HEK293 (cell line): Measurements from ENCODE around the gene CRK.

Source experiments
- BCL11A ChIP-seq: fragments of 450-650 bp; formaldehyde crosslinking; IDR thresholded peaks from 2 replicates; pipeline ENCODE4 v1.5.1; 2016; ENCODE audit warnings: low read depth, missing biosample characterization, missing genetic modification characterization
- CTCF ChIP-seq: fragments of 450-650 bp; formaldehyde crosslinking; IDR thresholded peaks from 2 replicates; pipeline ENCODE4 v1.5.1; 2016; ENCODE audit warnings: missing biosample characterization, missing genetic modification characterization
- OSR2 ChIP-seq: fragments of 450-650 bp; formaldehyde crosslinking; IDR thresholded peaks from 2 replicates; pipeline ENCODE4 v1.5.1; 2016; ENCODE audit warnings: missing biosample characterization, missing genetic modification characterization
- PRDM4 ChIP-seq: fragments of 450-650 bp; formaldehyde crosslinking; IDR thresholded peaks from 2 replicates; pipeline ENCODE4 v1.5.1; 2017; ENCODE audit warnings: missing biosample characterization, missing genetic modification characterization
- REPIN1 ChIP-seq: fragments of 450-650 bp; formaldehyde crosslinking; IDR thresholded peaks from 2 replicates; pipeline ENCODE4 v1.5.1; 2017; ENCODE audit warnings: missing biosample characterization, missing genetic modification characterization, low read depth
- SETDB1 ChIP-seq: IDR thresholded peaks from one replicate; pipeline ENCODE4 v1.6.1; 2017; ENCODE audit warnings: mild to moderate bottlenecking, low read length, moderate library complexity, mixed read lengths; ENCODE audit not compliant: insufficient read length
- YY1 ChIP-seq: fragments of 450-650 bp; formaldehyde crosslinking; IDR thresholded peaks from 2 replicates; pipeline ENCODE4 v1.5.1; 2018; ENCODE audit warnings: missing biosample characterization, missing genetic modification characterization
- ZNF239 ChIP-seq: fragments of 450-650 bp; formaldehyde crosslinking; IDR thresholded peaks from 2 replicates; pipeline ENCODE4 v1.5.1; 2016; ENCODE audit warnings: missing biosample characterization, missing genetic modification characterization
- ZNF354C ChIP-seq: fragments of 450-650 bp; formaldehyde crosslinking; IDR thresholded peaks from 2 replicates; pipeline ENCODE4 v1.5.1; 2016; ENCODE audit warnings: missing biosample characterization, missing genetic modification characterization, low read depth, borderline replicate concordance
- ZNF510 ChIP-seq: fragments of 450-650 bp; formaldehyde crosslinking; IDR thresholded peaks from 2 replicates; pipeline ENCODE4 v1.5.1; 2018; ENCODE audit warnings: mild to moderate bottlenecking, missing genetic modification characterization, missing biosample characterization; ENCODE audit not compliant: insufficient replicate concordance
- ZSCAN16 ChIP-seq: fragments of 450-650 bp; formaldehyde crosslinking; IDR thresholded peaks from 2 replicates; pipeline ENCODE4 v1.5.1; 2016; ENCODE audit warnings: missing biosample characterization, missing genetic modification characterization
- TF ChIP-seq, protein P1 (sequence below): fragments of 450-650 bp; formaldehyde crosslinking; IDR thresholded peaks from 2 replicates; pipeline ENCODE4 v1.5.1; 2016; ENCODE audit warnings: missing biosample characterization, missing genetic modification characterization
- TF ChIP-seq, protein P2 (sequence below): fragments of 450-650 bp; formaldehyde crosslinking; IDR thresholded peaks from 2 replicates; pipeline ENCODE4 v1.5.1; 2016; ENCODE audit warnings: missing biosample characterization, missing genetic modification characterization
- TF ChIP-seq, protein P3 (sequence below): fragments of 450-650 bp; IDR thresholded peaks from 2 replicates; pipeline ENCODE4 v1.5.1; 2018; ENCODE audit warnings: missing biosample characterization, mild to moderate bottlenecking, missing genetic modification characterization

GRCh38 chr17:1413281-1413791, 42.7 kb downstream of the CRK start:
- TF ChIP-seq ZNF510 (tag by site-specific recombination): no peak
- no peak for TF ChIP-seq CTCF (tag by site-specific recombination)
- no peak for TF ChIP-seq BCL11A
- TF ChIP-seq ZNF354C (tag by site-specific recombination): no peak
- no peak for TF ChIP-seq PRDM4 (tag by site-specific recombination)
- TF ChIP-seq, protein P1, sequence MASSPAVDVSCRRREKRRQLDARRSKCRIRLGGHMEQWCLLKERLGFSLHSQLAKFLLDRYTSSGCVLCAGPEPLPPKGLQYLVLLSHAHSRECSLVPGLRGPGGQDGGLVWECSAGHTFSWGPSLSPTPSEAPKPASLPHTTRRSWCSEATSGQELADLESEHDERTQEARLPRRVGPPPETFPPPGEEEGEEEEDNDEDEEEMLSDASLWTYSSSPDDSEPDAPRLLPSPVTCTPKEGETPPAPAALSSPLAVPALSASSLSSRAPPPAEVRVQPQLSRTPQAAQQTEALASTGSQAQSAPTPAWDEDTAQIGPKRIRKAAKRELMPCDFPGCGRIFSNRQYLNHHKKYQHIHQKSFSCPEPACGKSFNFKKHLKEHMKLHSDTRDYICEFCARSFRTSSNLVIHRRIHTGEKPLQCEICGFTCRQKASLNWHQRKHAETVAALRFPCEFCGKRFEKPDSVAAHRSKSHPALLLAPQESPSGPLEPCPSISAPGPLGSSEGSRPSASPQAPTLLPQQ: no peak; the same call in 1 of the 2 replicates
- TF ChIP-seq, protein P2, sequence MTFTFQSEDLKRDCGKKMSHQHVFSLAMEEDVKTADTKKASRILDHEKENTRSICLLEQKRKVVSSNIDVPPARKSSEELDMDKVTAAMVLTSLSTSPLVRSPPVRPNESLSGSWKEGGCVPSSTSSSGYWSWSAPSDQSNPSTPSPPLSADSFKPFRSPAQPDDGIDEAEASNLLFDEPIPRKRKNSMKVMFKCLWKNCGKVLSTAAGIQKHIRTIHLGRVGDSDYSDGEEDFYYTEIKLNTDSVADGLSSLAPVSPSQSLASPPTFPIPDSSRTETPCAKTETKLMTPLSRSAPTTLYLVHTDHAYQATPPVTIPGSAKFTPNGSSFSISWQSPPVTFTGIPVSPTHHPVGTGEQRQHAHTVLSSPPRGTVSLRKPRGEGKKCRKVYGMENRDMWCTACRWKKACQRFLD (tag by site-specific recombination): no peak
- no peak for TF ChIP-seq ZSCAN16 (tag by site-specific recombination)
- TF ChIP-seq YY1 (tag by site-specific recombination): no peak
- TF ChIP-seq OSR2 (tag by site-specific recombination): peak; percentile 96
- TF ChIP-seq, protein P3, sequence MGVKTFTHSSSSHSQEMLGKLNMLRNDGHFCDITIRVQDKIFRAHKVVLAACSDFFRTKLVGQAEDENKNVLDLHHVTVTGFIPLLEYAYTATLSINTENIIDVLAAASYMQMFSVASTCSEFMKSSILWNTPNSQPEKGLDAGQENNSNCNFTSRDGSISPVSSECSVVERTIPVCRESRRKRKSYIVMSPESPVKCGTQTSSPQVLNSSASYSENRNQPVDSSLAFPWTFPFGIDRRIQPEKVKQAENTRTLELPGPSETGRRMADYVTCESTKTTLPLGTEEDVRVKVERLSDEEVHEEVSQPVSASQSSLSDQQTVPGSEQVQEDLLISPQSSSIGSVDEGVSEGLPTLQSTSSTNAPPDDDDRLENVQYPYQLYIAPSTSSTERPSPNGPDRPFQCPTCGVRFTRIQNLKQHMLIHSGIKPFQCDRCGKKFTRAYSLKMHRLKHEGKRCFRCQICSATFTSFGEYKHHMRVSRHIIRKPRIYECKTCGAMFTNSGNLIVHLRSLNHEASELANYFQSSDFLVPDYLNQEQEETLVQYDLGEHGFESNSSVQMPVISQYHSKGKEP: no peak
- TF ChIP-seq SETDB1: peak; percentile 95
- no peak for TF ChIP-seq ZNF239 (tag by site-specific recombination)
- no peak for TF ChIP-seq REPIN1 (tag by site-specific recombination)
